Caco-2 (cell line): ENCODE data around the gene MAGEA4. TPM values are rescaled to one million over a fixed set of nuclear protein-coding genes. Genes with fewer than 3 reads are reported as not detected.

Experiments
- BruUV-seq: library from RNA; stranded (reverse); fragments of 400-500 nt; replicated peaks from 2 replicates; lab custom pipeline; 2021; lab: Mats Ljungman, UMichigan
- CTCF ChIA-PET: fragments of 300-600 bp; sonication (Branson Sonifier 250); formaldehyde crosslinking; loops from one replicate; lab custom pipeline; 2022; ENCODE audit warnings: antibody characterized with exemption; lab: Charles Lee
- POLR2A ChIA-PET: fragments of 300-600 bp; sonication (Branson Sonifier 250); formaldehyde crosslinking; loops from one replicate; lab custom pipeline; 2022; ENCODE audit warnings: antibody characterized with exemption; lab: Charles Lee
- DNase-seq, 2 experiments: peaks; one replicate each; pipeline versions ENCODE4 v3.0.0 to v3.0.0-alpha.2; 2020 to 2022
- H3K27me3 ChIP-seq: replicated peaks from 2 replicates; pipeline ENCODE4 v1.6.0; 2011; ENCODE audit warnings: low read length; ENCODE audit not compliant: control insufficient read depth, insufficient read depth
- H3K36me3 ChIP-seq: 2 replicates; pipeline ENCODE4 v1.5.1; 2011; ENCODE audit warnings: low read length; ENCODE audit not compliant: control insufficient read depth, insufficient read depth
- H3K4me1 ChIP-seq: fragments of 250-450 bp; sonication (Bioruptor Pico); 2 replicates; pipeline ENCODE4 v1.5.1; 2020; ENCODE audit warnings: mild to moderate bottlenecking
- H3K4me3 ChIP-seq: 2 replicates; pipeline ENCODE4 v1.5.1; 2011; ENCODE audit warnings: low read depth, mild to moderate bottlenecking, control low read depth, low read length
- H3K9me3 ChIP-seq: fragments of 250-450 bp; sonication (Bioruptor Pico); 2 replicates; pipeline ENCODE4 v1.5.1; 2020; ENCODE audit warnings: mild to moderate bottlenecking, moderate library complexity
- H3K27ac Mint-ChIP-seq: one replicate; pipeline ENCODE4 v1.8.0; 2022; ENCODE audit warnings: mixed read lengths; ENCODE audit not compliant: unreplicated experiment
- H3K27me3 Mint-ChIP-seq: one replicate; pipeline ENCODE4 v1.8.0; 2022; ENCODE audit warnings: mixed read lengths; ENCODE audit not compliant: insufficient read depth, unreplicated experiment
- H3K36me3 Mint-ChIP-seq: one replicate; pipeline ENCODE4 v1.8.0; 2022; ENCODE audit warnings: mild to moderate bottlenecking, mixed read lengths; ENCODE audit not compliant: insufficient read depth, unreplicated experiment
- H3K4me1 Mint-ChIP-seq: one replicate; pipeline ENCODE4 v1.8.0; 2022; ENCODE audit warnings: low read depth, mixed read lengths; ENCODE audit not compliant: unreplicated experiment
- H3K4me3 Mint-ChIP-seq: one replicate; pipeline ENCODE4 v1.8.0; 2022; ENCODE audit warnings: mild to moderate bottlenecking, moderate library complexity, mixed read lengths; ENCODE audit not compliant: unreplicated experiment
- H3K9me3 Mint-ChIP-seq: one replicate; pipeline ENCODE4 v1.8.0; 2022; ENCODE audit warnings: mixed read lengths; ENCODE audit not compliant: unreplicated experiment
- intact Hi-C: fragments of 100-400 bp; cut with micrococcal nuclease; formaldehyde crosslinking; loops from one replicate; pipeline ENCODE4 v1.10.0; 2022; ENCODE audit not compliant: unreplicated experiment
- total RNA-seq: library from RNA; stranded (reverse); gene quantifications from 2 replicates; pipeline ENCODE4 v1.2.3, GENCODE V29; 2022
- TF ChIP-seq, protein P1 (sequence below), 2 experiments: fragments of 200-600 bp in 1 of 2; IDR thresholded peaks; 1 replicate in 1 of 2; 2 replicates in 1 of 2; pipeline versions ENCODE4 v1.5.1 to v1.8.0; 2011 to 2022; ENCODE audit warnings: antibody characterized with exemption in 1 of 2, control low read depth in 1 of 2, inconsistent platforms in 1 of 2, low read depth in 1 of 2, low read length in 1 of 2, mild to moderate bottlenecking in 1 of 2, moderate library complexity in 1 of 2; ENCODE audit not compliant: insufficient read depth in 1 of 2, severe bottlenecking in 1 of 2, unreplicated experiment in 1 of 2

MAGEA4 gene
- total RNA-seq, 1 experiment from 2014 or later, result not detected

DNA sequence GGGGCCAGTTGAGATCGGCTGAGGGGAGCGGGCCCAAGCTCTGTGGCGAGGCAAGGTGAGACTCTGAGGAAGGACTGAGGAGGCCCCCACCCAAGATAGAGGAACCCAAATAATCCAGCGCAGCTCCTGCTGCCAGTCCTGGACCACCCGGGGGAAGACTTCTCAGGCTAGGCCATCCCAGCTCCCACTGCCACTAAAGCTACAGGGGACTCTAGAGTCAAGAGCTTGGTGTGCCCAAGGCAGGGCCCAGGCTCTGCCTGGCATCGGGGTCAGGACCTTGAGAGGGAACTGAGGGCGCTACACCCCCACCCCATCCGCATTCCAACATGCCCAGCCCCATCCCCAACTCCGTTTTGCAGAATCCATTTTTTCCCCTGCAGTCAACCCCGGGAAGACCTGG is 8.6 kb downstream of the MAGEA4 start:
- ChIA-PET CTCF (no interaction called here), POLR2A (no interaction called here)
- Mint-ChIP-seq H3K27me3 (peaks cover 2% of the 10 kb centered on the region), H3K4me3 (no peak overlapping the region), H3K27ac (no peak overlapping the region), H3K36me3 (no peaks in the 10 kb centered on the region), H3K9me3 (no peaks in the 10 kb centered on the region), H3K4me1 (no peaks in the 10 kb centered on the region)
- TF ChIP-seq, protein P1, sequence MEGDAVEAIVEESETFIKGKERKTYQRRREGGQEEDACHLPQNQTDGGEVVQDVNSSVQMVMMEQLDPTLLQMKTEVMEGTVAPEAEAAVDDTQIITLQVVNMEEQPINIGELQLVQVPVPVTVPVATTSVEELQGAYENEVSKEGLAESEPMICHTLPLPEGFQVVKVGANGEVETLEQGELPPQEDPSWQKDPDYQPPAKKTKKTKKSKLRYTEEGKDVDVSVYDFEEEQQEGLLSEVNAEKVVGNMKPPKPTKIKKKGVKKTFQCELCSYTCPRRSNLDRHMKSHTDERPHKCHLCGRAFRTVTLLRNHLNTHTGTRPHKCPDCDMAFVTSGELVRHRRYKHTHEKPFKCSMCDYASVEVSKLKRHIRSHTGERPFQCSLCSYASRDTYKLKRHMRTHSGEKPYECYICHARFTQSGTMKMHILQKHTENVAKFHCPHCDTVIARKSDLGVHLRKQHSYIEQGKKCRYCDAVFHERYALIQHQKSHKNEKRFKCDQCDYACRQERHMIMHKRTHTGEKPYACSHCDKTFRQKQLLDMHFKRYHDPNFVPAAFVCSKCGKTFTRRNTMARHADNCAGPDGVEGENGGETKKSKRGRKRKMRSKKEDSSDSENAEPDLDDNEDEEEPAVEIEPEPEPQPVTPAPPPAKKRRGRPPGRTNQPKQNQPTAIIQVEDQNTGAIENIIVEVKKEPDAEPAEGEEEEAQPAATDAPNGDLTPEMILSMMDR (IDR thresholded peaks at IDR 0.05; ENCODE audit: insufficient read depth in 1 of 2, low read depth in 1 of 2, low read length in 1 of 2, severe bottlenecking in 1 of 2, unreplicated experiment in 1 of 2), result no peak
- DNase-seq, result no peak
- Histone ChIP-seq H3K4me3 (no peak overlapping the region), H3K27me3 (no peaks in the 10 kb centered on the region), H3K36me3 (no peaks in the 10 kb centered on the region), H3K4me1 (no peaks in the 10 kb centered on the region), H3K9me3 (no peaks in the 10 kb centered on the region)
- intact Hi-C loops, result no loop called here
- BruUV-seq, result no TSS peak

DNA sequence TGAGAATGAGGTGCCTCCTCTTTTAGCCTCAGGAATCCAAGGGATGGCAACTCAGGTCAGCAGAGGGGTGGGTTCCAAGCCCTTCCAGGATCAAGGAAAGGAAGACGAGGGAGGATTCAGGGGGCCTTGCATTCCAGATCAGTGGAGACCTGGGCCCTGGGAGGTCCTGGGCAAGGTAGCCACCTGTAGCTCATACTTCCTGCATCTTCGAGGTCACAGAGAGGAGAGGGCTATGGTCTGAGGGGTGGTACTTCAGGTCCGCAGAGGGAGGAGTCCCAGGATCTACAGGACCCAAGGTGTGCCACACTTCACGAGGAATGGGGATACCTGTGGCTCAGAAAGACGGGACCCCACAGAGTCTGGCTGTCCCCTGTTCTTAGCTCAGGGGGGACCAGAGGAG is 9.2 kb downstream of the MAGEA4 start:
- Histone ChIP-seq H3K27me3 (no peaks in the 10 kb centered on the region), H3K9me3 (no peaks in the 10 kb centered on the region), H3K4me3 (no peak overlapping the region), H3K4me1 (no peaks in the 10 kb centered on the region), H3K36me3 (no peaks in the 10 kb centered on the region)
- no TSS peak for BruUV-seq
- Mint-ChIP-seq H3K27ac (no peak overlapping the region), H3K27me3 (peaks cover 2% of the 10 kb centered on the region), H3K4me1 (no peaks in the 10 kb centered on the region), H3K36me3 (no peaks in the 10 kb centered on the region), H3K4me3 (no peak overlapping the region), H3K9me3 (no peaks in the 10 kb centered on the region)
- intact Hi-C loops, result no loop called here
- ChIA-PET POLR2A (no interaction called here), CTCF (no interaction called here)
- TF ChIP-seq, protein P1 (IDR thresholded peaks at IDR 0.05; ENCODE audit: insufficient read depth in 1 of 2, low read depth in 1 of 2, low read length in 1 of 2, severe bottlenecking in 1 of 2, unreplicated experiment in 1 of 2), result no peak
- DNase-seq, result no peak

DNA sequence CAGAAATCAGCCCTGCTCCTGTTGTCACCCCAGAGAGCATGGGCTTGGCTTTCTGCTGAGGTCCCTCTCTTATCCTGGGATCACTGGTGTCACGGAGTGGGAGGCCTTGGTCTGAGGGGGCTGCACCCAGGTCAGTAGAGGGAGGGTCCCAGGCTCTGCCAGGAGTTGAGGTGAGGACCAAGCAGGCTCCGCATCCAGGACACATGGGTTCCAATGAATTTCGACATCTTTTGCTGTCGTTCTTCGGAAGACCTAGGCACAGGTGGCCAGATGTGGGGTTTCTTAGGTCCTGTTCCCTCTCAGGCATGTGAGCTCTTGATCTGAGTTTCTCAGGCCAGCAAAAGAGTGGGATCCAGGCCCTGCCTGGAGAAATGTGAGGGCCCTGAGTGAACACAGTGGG is 10.0 kb downstream of the MAGEA4 start:
- H3K9me3 ChIP-seq, result no peaks in the 10 kb centered on the region
- DNase-seq, result no peak
- CTCF ChIA-PET, result no interaction called here
- H3K9me3 Mint-ChIP-seq, result no peaks in the 10 kb centered on the region
- no TSS peak for BruUV-seq
- no peaks in the 10 kb centered on the region for H3K4me1 Mint-ChIP-seq
- TF ChIP-seq, protein P1 (IDR thresholded peaks at IDR 0.05; ENCODE audit: insufficient read depth in 1 of 2, low read depth in 1 of 2, low read length in 1 of 2, severe bottlenecking in 1 of 2, unreplicated experiment in 1 of 2), result no peak
- H3K27ac Mint-ChIP-seq, result no peak overlapping the region
- H3K36me3 ChIP-seq, result no peaks in the 10 kb centered on the region
- intact Hi-C loops, result no loop called here
- POLR2A ChIA-PET, result no interaction called here
- H3K36me3 Mint-ChIP-seq, result no peaks in the 10 kb centered on the region
- H3K27me3 ChIP-seq, result no peaks in the 10 kb centered on the region
- H3K27me3 Mint-ChIP-seq, result peaks cover 5% of the 10 kb centered on the region
- H3K4me3 ChIP-seq, result no peak overlapping the region
- H3K4me3 Mint-ChIP-seq, result no peak overlapping the region
- no peaks in the 10 kb centered on the region for H3K4me1 ChIP-seq
